Activated CD8-positive, alpha-beta T cell treated with anti-CD3 and anti-CD28 coated beads, Interleukin-2, amount 10 ng/mL, durations not matched to agents 7 days and 5 days (primary cell): ENCODE measurements around the gene SSH2. TPM values are rescaled to one million over a fixed set of nuclear protein-coding genes. Genes with fewer than 3 reads are reported as not detected.
A peak's percentile ranks its signal among the peaks of the same experiment; 100 is the strongest.

Experiments
- ATAC-seq: fragments of 150-1000 bp; cut with Tn5 transposase; one replicate; pipeline ENCODE4 v1.10.0; 2021; ENCODE audit warnings: moderate library complexity
- CTCF ChIA-PET: fragments of 350-600 bp; sonication (Branson Sonifier 250); formaldehyde crosslinking; loops from one replicate; lab custom pipeline; 2021; ENCODE audit warnings: antibody characterized with exemption; lab: Charles Lee
- POLR2A ChIA-PET: fragments of 350-600 bp; sonication (Branson Sonifier 250); formaldehyde crosslinking; loops from one replicate; lab custom pipeline; 2021; ENCODE audit warnings: antibody characterized with exemption; lab: Charles Lee
- DNase-seq: peaks from one replicate; pipeline ENCODE4 v3.0.0-alpha.2; 2020
- H3K27ac Mint-ChIP-seq: one replicate; pipeline ENCODE4 v1.8.0; 2021; ENCODE audit warnings: mild to moderate bottlenecking, mixed read lengths
- H3K27me3 Mint-ChIP-seq: one replicate; pipeline ENCODE4 v1.8.0; 2021; ENCODE audit warnings: low read depth, mixed read lengths
- H3K36me3 Mint-ChIP-seq: one replicate; pipeline ENCODE4 v1.8.0; 2021; ENCODE audit warnings: low read depth, mixed read lengths
- H3K4me1 Mint-ChIP-seq: one replicate; pipeline ENCODE4 v1.8.0; 2021; ENCODE audit warnings: low read depth, mixed read lengths
- H3K4me3 Mint-ChIP-seq: one replicate; pipeline ENCODE4 v1.8.0; 2021; ENCODE audit warnings: mild to moderate bottlenecking, mixed read lengths
- H3K9me3 Mint-ChIP-seq: one replicate; pipeline ENCODE4 v1.8.0; 2022; ENCODE audit warnings: mixed read lengths; ENCODE audit not compliant: insufficient read depth
- total RNA-seq, 2 experiments: library from RNA; stranded (reverse); gene quantifications; one replicate each; pipeline ENCODE4 v1.2.3, GENCODE V29; 2021

Gene SSH2
- total RNA-seq, 2 experiments from 2014 or later = 73.5 to 79.6 TPM

DNA sequence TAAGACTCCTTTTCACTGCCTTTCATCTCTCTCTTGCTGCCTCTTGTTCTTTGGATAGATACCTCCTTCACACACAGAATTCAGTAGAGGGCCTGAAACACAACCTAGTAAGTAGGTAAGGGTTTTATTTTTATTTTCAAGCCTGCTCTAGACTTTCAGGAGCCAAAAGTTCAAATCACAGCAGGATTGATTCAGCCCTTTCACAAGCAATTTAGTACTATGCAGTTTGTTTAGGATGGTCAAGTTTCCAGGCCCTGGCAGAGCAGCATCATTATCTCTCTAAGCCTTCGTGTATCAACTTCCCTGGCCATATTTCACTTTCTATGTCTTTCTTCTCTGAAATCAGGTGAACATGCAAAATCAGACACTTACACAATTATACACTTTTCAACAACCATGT, 158.5 kb downstream of the SSH2 start:
- H3K36me3 Mint-ChIP-seq = peaks cover 2% of the 10 kb centered on the region
- ATAC-seq (no peak), DNase-seq (no peak)
- no peak overlapping the region for H3K4me3 Mint-ChIP-seq
- no peaks in the 10 kb centered on the region for H3K27me3 Mint-ChIP-seq
- POLR2A ChIA-PET = no interaction called here
- CTCF ChIA-PET = interaction anchor here (1.1 kb wide), 1 partner anchor 155 kb away, joined by 3 read pairs; no protein-coding TSS in a partner anchor
- no peaks in the 10 kb centered on the region for H3K4me1 Mint-ChIP-seq
- no peaks in the 10 kb centered on the region for H3K9me3 Mint-ChIP-seq
- H3K27ac Mint-ChIP-seq = no peak overlapping the region

DNA sequence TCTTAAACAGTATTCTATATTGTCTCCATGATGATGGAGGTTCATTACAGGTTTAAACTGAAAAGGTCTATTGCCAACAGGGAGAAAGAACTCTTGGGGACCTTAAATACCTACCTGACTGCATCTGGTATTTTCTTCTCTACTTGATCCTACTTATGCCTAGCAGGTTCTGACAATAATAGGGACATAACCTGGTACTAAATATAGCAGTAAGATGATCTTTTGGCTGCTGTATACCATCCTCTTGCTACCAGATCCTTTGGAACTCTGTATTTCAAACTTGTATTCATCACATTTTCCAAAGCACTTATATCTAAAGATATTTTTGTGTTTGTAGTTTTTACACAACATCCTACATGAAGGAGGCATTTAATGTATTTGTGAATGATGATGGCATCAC, 160.8 kb downstream of the SSH2 start:
- no peaks in the 10 kb centered on the region for H3K9me3 Mint-ChIP-seq
- H3K27me3 Mint-ChIP-seq = no peaks in the 10 kb centered on the region
- DNase-seq (no peak), ATAC-seq (no peak)
- H3K4me3 Mint-ChIP-seq = no peak overlapping the region
- no peak overlapping the region for H3K27ac Mint-ChIP-seq
- POLR2A ChIA-PET = no interaction called here
- H3K4me1 Mint-ChIP-seq = no peaks in the 10 kb centered on the region
- CTCF ChIA-PET = interaction anchor here (1.4 to 1.7 kb wide), 2 partner anchors 9 to 129 kb away, joined by 8 to 14 read pairs; no protein-coding TSS in a partner anchor
- no peaks in the 10 kb centered on the region for H3K36me3 Mint-ChIP-seq

GRCh38 chr17:29766796-29767327, 163.2 kb downstream of the SSH2 start:
- ATAC-seq (no peak), DNase-seq (no peak)
- no peak overlapping the region for H3K4me3 Mint-ChIP-seq
- POLR2A ChIA-PET = no interaction called here
- H3K36me3 Mint-ChIP-seq = no peaks in the 10 kb centered on the region
- CTCF ChIA-PET = interaction anchor here (1.4 to 1.5 kb wide), 2 partner anchors 12 to 128 kb away, joined by 4 to 5 read pairs; no protein-coding TSS in a partner anchor
- no peaks in the 10 kb centered on the region for H3K9me3 Mint-ChIP-seq
- H3K4me1 Mint-ChIP-seq = peaks cover 8% of the 10 kb centered on the region
- no peaks in the 10 kb centered on the region for H3K27me3 Mint-ChIP-seq
- H3K27ac Mint-ChIP-seq = no peak overlapping the region

GRCh38 chr17:29764748-29765147, 165.3 kb downstream of the SSH2 start:
- POLR2A ChIA-PET = no interaction called here
- Mint-ChIP-seq H3K9me3 (no peaks in the 10 kb centered on the region), H3K4me1 (peaks cover 16% of the 10 kb centered on the region), H3K4me3 (no peak overlapping the region), H3K27ac (no peak overlapping the region), H3K27me3 (no peaks in the 10 kb centered on the region), H3K36me3 (peaks cover 6% of the 10 kb centered on the region)
- ATAC-seq (no peak), DNase-seq (no peak)
- CTCF ChIA-PET = interaction anchor here (0.9 to 1.1 kb wide), 2 partner anchors 12 to 166 kb away, joined by 3 read pairs; no protein-coding TSS in a partner anchor

DNA sequence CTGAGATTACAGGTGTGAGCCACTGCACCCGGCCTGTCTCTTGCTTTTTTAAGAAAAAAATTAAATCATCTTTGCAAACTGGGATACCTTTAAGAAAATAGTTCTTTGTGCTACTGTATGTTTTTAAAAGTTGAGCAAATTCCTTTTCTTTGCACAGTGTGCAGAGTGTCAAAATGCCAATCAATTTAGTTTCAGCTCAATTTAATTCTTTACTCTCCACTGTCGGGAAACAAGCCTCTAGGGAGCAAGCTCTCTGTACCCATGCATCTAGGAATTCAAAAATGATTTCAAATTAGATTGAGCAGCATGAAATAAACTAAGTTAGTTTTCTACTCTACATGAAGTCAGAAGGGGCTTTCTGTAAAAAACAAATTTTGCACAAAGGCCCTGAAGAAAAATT, 165.8 kb downstream of the SSH2 start:
- ATAC-seq = no peak
- CTCF ChIA-PET = interaction anchor here (0.9 to 1.1 kb wide), 2 partner anchors 12 to 167 kb away, joined by 3 read pairs; no protein-coding TSS in a partner anchor
- H3K9me3 Mint-ChIP-seq = no peaks in the 10 kb centered on the region
- H3K27me3 Mint-ChIP-seq = no peaks in the 10 kb centered on the region
- no peak overlapping the region for H3K4me3 Mint-ChIP-seq
- POLR2A ChIA-PET = no interaction called here
- no peak for DNase-seq
- peaks cover 11% of the 10 kb centered on the region for H3K36me3 Mint-ChIP-seq
- peaks cover 21% of the 10 kb centered on the region for H3K4me1 Mint-ChIP-seq
- no peak overlapping the region for H3K27ac Mint-ChIP-seq

DNA sequence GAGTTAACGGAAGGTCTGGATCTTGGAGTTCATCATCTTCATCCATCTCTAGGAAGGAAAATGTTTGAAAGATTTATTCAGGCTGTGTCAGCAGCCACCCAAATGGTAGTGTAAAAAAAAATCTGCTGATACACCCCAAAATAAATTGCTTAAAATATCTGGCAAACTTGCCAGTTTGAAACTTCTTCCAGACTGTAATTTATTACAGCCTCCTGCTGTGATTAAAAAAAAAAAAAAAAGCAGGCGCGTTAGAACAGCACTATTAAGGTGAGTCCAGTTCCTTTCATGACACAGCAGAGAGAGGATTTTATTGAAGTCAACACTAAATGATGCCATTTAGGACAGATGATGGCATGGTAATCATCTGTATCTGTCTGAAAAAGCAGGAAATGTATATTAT, 166.8 kb downstream of the SSH2 start:
- H3K27ac Mint-ChIP-seq = no peak overlapping the region
- H3K4me1 Mint-ChIP-seq = peaks cover 27% of the 10 kb centered on the region
- CTCF ChIA-PET = interaction anchor here (4.8 kb wide), 1 partner anchor 145 kb away, joined by 33 read pairs; no protein-coding TSS in a partner anchor
- H3K9me3 Mint-ChIP-seq = no peaks in the 10 kb centered on the region
- peaks cover 14% of the 10 kb centered on the region for H3K36me3 Mint-ChIP-seq
- H3K27me3 Mint-ChIP-seq = no peaks in the 10 kb centered on the region
- H3K4me3 Mint-ChIP-seq = no peak overlapping the region
- no peak for ATAC-seq
- no peak for DNase-seq
- POLR2A ChIA-PET = no interaction called here

DNA sequence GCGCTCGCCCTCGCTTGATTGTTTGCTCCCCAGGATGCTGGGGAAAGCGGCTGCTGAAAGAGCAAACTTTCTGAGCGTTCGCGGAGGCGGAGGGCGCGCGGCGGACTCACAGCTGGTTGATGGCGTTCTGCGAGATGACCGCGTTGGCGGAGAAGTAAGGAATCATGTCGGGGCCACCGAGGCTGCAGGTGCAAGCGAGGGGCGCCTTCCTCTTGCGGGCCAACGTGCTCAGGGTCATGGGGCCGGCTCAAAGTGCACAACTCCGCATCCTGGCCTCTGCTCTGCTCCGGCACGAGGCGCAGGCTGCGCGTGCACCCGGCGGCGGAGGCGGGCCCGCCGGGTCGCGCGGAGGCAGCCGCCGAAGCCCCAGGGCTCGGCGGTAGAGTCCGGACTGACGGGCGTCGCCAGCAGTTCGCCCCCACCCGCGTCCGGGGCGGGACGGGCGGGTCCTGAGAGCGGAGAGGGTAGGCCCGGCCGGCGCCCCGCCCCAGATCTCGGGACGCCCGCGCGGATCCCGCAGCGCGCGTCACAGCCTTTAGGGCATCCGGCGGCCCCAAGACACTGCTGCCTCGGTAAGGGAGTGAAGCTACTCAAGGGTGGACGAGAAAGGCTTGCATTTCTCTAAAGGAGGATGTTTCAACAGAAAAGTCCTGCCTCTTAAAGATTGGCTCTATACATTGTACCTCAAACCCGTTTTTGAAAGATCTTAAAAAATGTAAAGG, 168.8 kb downstream of the SSH2 start:
- Mint-ChIP-seq H3K9me3 (no peaks in the 10 kb centered on the region), H3K4me1 (peaks cover 44% of the 10 kb centered on the region), H3K4me3 (peak overlapping the region; percentile 87), H3K27me3 (no peaks in the 10 kb centered on the region), H3K36me3 (peaks cover 29% of the 10 kb centered on the region), H3K27ac (peak overlapping the region; percentile 99)
- DNase-seq = peak; percentile 94
- POLR2A ChIA-PET = interaction anchor here (0.6 to 3.4 kb wide), 12 partner anchors 10 to 170 kb away, joined by 3 to 36 read pairs (median 4); partner anchors contain the start of gene SSH2
- ATAC-seq = peak; percentile 92
- CTCF ChIA-PET = interaction anchor here (1.0 to 4.8 kb wide), 10 partner anchors 15 to 169 kb away, joined by 3 to 33 read pairs (median 4); partner anchors contain the start of gene SSH2

DNA sequence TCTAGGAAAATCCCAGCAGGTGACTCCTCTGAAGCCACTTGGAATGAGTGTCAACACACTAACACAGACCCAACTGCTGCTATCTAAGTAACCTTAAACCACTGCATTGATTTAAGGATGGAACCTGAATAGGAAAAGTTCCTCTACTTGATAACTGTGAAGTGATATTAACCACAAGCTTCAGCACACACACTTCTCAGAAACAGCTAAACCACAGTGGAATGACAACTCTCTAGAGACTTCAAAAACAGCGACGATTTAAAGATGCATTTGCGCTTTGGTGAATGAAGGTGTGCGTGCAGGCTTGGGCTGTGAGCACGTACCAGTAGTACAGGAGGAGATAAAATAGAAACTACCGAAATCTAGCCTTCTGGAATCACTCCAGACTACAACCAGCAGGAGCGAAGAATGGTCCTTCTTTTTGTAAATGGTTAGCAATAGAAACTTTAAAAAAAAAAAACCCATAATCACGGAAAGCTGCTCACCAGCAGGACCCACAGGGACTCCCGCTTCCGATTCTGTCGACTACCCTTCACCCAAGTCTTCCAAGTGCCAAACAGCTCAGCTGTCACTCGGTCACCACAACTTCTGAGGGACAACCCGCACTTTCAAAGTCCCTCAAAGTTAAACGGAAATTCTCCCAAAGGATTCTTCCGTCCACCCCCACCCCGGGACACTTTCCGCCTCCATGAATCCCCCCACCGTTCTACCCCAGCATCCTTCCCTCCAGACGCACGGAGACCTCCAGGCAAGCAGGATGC, 169.6 kb downstream of the SSH2 start:
- Mint-ChIP-seq H3K4me3 (peak overlapping the region; percentile 87), H3K36me3 (peaks cover 29% of the 10 kb centered on the region), H3K4me1 (peaks cover 44% of the 10 kb centered on the region), H3K27me3 (no peaks in the 10 kb centered on the region), H3K27ac (peak overlapping the region; percentile 99), H3K9me3 (no peaks in the 10 kb centered on the region)
- CTCF ChIA-PET = interaction anchor here (0.7 to 4.8 kb wide), 15 partner anchors 13 to 171 kb away, joined by 3 to 33 read pairs (median 4); partner anchors contain the start of gene SSH2
- ATAC-seq (peak; percentile 67), DNase-seq (peak; percentile 79)
- POLR2A ChIA-PET = interaction anchor here (0.7 to 3.4 kb wide), 9 partner anchors 10 to 170 kb away, joined by 3 to 36 read pairs (median 5); partner anchors contain the start of gene SSH2

GRCh38 chr17:29758255-29758654, 171.8 kb downstream of the SSH2 start:
- Mint-ChIP-seq H3K4me1 (peaks cover 53% of the 10 kb centered on the region), H3K9me3 (no peaks in the 10 kb centered on the region), H3K36me3 (peaks cover 35% of the 10 kb centered on the region), H3K27ac (no peak overlapping the region), H3K27me3 (no peaks in the 10 kb centered on the region), H3K4me3 (peak overlapping the region; percentile 61)
- DNase-seq = no peak
- POLR2A ChIA-PET = no interaction called here
- CTCF ChIA-PET = interaction anchor here (1.8 to 4.8 kb wide), 3 partner anchors 119 to 141 kb away, joined by 6 to 33 read pairs (median 8); no protein-coding TSS in a partner anchor
- ATAC-seq = no peak

GRCh38 chr17:29757788-29758187, 172.2 kb downstream of the SSH2 start:
- Mint-ChIP-seq H3K27ac (peak overlapping the region; percentile 82), H3K27me3 (no peaks in the 10 kb centered on the region), H3K9me3 (no peaks in the 10 kb centered on the region), H3K36me3 (peaks cover 36% of the 10 kb centered on the region), H3K4me3 (peak overlapping the region; percentile 61), H3K4me1 (peaks cover 53% of the 10 kb centered on the region)
- ChIA-PET CTCF (interaction anchor here (0.9 to 1.9 kb wide), 3 partner anchors 118 to 173 kb away, joined by 3 to 8 read pairs (median 6); no protein-coding TSS in a partner anchor), POLR2A (interaction anchor here (1.1 kb wide), 1 partner anchor 98 kb away, joined by 5 read pairs; no protein-coding TSS in a partner anchor)
- no peak for ATAC-seq
- peak; percentile 44 for DNase-seq

- Mint-ChIP-seq H3K27me3 (no peaks in the 10 kb centered on the region), H3K36me3 (peaks cover 32% of the 10 kb centered on the region), H3K4me1 (peaks cover 32% of the 10 kb centered on the region), H3K9me3 (no peaks in the 10 kb centered on the region), H3K27ac (no peak overlapping the region), H3K4me3 (no peak overlapping the region)
- CTCF ChIA-PET = interaction anchor here (1.7 kb wide), 1 partner anchor 115 kb away, joined by 5 read pairs; no protein-coding TSS in a partner anchor
- DNase-seq (no peak), ATAC-seq (no peak)
- POLR2A ChIA-PET = interaction anchor here (0.9 to 1.4 kb wide), 2 partner anchors 48 to 410 kb away, joined by 4 to 6 read pairs; no protein-coding TSS in a partner anchor
Measured at GRCh38 chr17:29753845-29754439, 176.1 kb downstream of the SSH2 start.
